Glomerular visceral epithelial cell (primary cell): Measurements from ENCODE around the gene CAMTA1.

Source experiments
- DNase-seq: peaks from one replicate; pipeline ENCODE4 v3.0.0-alpha.2; 2016; ENCODE audit errors: extremely low spot score

Gene CAMTA1

GRCh38 chr1:6873298-6874015 lies 88.2 kb downstream of the CAMTA1 start:
- DNase-seq: no peak

- no peak for DNase-seq
These were observed 89.0 kb downstream of the CAMTA1 start for GRCh38 chr1:6874298-6874697.

DNA sequence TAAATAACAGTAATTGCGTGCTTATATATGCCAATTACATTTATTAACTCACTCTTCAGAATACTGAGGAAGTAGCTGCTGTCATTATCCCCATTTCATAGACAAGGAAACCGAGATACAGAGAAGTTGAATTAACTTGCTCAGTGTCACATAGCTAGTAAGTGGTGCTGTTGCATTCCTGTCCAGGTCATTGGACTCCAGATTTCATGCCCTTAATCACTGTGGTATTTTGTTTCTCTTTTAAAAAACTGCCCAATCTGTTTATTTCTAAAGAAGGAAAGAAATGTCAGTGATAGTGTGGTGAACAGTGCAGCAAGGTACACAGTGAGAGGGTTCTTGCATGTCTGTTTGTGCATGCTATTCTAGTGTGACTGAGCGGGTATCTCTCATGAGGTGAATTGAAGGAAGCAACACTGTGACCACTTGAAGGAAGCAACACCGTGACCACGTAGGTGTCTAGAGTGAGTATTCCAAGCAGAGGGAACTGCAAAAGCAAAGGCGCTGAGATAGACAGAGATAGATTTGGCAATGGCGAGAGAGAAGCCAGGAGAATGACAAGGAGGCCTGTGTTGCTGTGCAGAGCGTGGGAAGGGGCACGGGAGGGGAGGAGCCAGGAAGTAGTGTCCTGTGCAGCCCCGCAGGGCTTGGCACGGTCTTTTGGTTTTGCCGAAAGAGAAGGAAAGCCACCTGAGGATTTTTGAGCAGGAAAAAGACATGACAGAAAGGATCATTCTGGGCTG lies 95.9 kb downstream of the CAMTA1 start:
- DNase-seq: no peak

GRCh38 chr1:6882414-6882813 lies 97.2 kb downstream of the CAMTA1 start:
- no peak for DNase-seq

GRCh38 chr1:6884652-6885153 lies 99.4 kb downstream of the CAMTA1 start:
- DNase-seq: peak; percentile 13

- no peak for DNase-seq
These were observed 100.2 kb downstream of the CAMTA1 start for GRCh38 chr1:6885426-6885825.

DNA sequence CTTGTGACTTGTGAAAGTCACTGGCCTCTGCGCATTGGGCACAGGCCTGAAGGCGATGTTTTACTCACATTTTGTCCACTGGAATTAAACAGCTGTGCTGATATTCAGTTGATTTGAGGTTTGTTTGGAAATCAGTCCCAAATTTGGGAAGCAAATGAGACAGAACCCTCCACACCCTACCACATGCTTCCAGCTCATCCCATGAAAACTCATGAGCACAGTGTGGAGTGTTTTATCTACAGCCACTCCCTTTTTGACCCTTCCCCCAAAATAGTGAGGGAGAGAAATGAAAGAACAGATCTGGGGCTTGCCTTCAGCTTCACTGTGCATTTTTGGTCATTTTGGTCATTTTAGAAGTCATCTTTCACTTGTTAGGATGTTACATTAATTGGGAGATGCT lies 101.3 kb downstream of the CAMTA1 start:
- DNase-seq: no peak

DNA sequence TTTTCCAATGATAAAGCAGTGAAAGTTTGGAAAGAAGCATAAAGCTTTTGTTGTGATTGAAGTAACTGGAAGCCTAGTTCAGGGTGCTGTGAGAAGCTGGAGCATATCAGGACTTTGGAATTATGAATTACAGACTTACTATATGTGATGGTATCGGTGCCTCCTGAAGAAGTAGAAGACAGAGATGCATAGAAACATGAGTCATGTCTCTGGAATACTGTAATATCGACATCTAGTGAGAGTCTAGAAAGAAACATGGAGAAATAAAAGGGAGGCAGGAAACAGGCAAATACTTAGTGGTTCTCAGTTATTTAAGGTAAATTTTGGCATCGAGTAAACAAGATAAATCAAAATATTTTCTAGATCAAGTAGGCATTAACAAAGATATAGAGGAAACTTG lies 103.0 kb downstream of the CAMTA1 start:
- DNase-seq: no peak

DNA sequence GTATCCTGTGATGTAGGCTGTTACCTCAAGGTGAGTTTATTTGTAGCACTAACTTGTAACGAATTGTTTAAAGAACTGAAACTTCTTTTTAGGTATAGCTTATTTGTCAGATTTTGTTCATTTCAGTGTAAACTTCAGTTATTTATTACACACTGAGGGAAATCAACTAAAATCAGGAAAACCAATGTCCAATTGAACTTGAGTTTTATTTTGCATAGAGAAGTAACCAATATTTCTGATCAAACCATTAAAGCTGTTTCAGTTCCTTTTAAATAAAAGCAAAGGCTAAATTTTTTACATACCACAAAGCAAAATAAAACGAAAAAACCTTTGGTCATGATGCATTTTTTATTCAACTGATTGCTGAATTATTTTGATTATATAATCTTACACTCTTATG lies 103.6 kb downstream of the CAMTA1 start:
- DNase-seq: no peak

DNA sequence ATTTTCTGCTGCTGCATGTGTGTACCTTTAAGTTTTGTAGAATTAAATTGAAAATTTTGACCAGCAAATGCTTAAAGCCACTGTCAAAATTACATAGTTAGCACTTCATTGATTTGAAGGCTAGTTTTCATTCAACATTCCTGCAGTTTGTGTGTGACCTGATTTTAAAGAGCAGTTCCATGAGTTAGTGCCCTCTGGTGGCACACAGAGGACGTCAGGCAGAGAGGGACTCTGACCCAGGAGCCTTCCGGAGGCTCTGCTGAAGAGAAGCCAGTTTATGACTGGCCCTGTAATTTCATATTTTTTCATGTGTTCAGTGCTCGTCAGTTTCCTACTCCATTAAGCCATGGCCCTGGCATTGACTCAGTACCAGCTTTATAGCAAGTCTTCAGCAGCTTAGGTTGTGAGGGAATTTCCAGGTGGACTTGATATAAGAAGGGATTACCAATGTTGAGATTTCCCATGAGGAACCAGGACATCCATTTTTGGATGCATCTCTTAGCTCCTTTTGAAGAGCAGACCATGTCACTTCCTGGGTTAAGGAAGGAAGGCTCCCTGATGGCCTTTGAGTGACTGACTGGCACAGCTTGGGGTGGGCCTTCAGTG lies 104.7 kb downstream of the CAMTA1 start:
- DNase-seq: peak; percentile 64

GRCh38 chr1:6890686-6891085 lies 105.4 kb downstream of the CAMTA1 start:
- DNase-seq: no peak

DNA sequence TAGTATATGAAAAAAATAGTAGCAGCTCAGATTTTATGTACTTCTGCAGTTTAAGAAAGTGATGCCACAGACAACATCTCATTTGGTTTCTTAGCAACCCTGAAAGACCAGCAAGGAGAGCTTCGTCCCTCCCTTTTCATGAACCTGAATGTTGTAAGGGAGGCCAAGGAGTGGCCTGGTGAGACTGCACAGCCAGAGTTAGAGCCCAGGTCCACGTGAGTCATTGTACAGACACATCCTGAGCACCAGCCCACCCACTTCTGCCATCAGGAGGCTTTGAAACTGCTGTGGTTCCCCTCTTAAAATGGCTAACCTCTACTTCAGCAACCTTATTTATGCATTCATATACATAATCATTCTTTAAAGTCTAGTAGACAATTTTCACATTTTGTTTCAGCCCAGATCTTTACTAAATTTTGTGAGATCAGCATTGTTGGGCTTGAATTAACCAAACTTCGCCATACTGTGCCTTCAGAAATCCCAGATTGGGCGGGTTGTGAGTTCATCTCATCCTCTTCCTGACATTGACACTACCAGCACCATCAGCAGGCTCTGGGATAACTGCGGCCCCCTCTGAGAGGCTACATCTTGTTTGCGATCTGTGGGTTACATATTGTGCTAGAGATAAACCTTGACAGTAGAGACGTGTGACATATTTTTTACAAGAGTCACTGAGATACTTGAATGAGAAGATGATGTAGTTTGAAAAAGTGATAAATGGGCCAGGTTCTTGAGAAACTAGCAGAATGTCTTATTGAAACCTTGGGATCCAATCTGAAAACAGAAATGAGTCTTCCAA lies 106.7 kb downstream of the CAMTA1 start:
- no peak for DNase-seq

DNA sequence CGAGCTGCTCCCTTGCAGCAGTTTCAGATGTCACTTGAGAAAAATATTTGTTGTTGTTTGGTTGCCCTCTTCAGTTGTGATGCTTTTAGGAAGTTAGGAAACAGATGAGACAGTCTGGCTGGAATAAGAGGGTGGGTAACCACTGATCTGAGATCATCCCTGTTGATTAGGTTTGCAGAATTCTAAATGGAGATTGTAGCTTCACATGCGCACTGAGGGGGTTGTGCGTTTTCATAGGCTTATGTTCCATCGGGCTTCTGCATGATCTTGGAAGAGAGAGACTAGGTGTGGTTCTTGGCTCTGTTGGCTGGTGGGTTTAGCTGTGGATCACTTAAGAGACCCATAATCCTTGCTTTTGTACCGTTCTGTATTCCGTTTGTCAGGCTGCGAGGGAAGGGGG lies 108.1 kb downstream of the CAMTA1 start:
- DNase-seq: no peak

- no peak for DNase-seq
These were observed 111.9 kb downstream of the CAMTA1 start for GRCh38 chr1:6897138-6897537.

GRCh38 chr1:6898974-6899539 lies 113.8 kb downstream of the CAMTA1 start:
- DNase-seq: no peak

DNA sequence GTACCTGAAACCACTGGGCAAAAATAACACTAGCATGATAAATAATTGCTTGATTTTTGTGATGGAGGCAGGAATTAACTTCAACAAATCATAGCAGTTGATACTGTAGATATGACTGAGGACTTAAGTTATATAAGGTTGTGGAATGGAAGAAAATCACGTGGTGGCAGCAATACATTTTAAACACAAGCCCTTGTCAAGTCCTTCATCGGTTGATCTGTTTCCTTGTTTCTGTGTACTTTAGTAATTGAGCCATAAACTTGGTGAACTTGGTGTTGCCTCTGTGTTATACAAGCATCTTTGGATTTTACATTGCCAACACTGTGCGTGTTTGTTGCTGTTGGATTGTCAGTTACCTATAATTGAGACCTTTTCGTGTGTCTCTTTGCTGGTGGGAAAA lies 114.4 kb downstream of the CAMTA1 start:
- no peak for DNase-seq

GRCh38 chr1:6902153-6902552 lies 116.9 kb downstream of the CAMTA1 start:
- DNase-seq: no peak

GRCh38 chr1:6904476-6905170 lies 119.4 kb downstream of the CAMTA1 start:
- DNase-seq: no peak

- DNase-seq: no peak
These were observed 120.1 kb downstream of the CAMTA1 start for GRCh38 chr1:6905331-6905730.

DNA sequence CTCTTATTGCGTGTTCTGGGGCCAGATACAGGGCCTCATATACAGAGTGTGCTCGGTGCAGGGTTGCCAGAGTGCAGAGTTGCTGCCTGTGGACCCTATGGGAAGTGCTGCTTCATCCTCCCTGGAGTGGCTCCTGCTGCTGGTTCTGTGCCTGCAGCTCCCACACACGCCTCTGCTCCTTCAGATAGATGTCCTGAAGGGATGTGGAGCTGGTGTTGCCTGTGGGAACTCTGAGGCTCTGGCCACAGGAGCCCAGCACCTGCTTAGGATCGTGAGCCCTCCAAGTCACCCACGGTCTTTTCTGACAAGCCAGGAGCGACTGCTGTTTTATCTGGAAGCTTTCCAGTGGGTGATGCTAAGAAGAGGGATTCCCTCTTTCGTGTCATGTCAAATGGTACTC lies 120.5 kb downstream of the CAMTA1 start:
- DNase-seq: no peak

- DNase-seq: no peak
These were observed 121.5 kb downstream of the CAMTA1 start for GRCh38 chr1:6906783-6907182.
